Spinal cord (tissue), 10 donors: ENCODE data around the gene CREG1. TPM values are rescaled to one million over a fixed set of nuclear protein-coding genes. Genes with fewer than 3 reads are reported as not detected.

ENCODE experiments used
- DNase-seq, 6 donors: peaks; one replicate each; pipeline versions ENCODE4 v3.0.0 to v3.0.0-alpha.2; 2013 to 2015; ENCODE audit warnings: low spot score in 6 of 6, low read depth in 4 of 6
- H3K27ac ChIP-seq: one replicate; pipeline ENCODE4 v1.5.1; 2013; ENCODE audit warnings: low read depth, low read length, control low read depth
- H3K27me3 ChIP-seq: one replicate; pipeline ENCODE4 v1.6.1; 2013; ENCODE audit warnings: low read length; ENCODE audit not compliant: control insufficient read depth, insufficient read depth
- H3K36me3 ChIP-seq: one replicate; pipeline ENCODE4 v1.6.1; 2013; ENCODE audit warnings: low read length; ENCODE audit not compliant: control insufficient read depth, insufficient read depth
- H3K4me1 ChIP-seq: one replicate; pipeline ENCODE4 v1.6.1; 2013; ENCODE audit warnings: low read length; ENCODE audit not compliant: control insufficient read depth, insufficient read depth
- H3K4me3 ChIP-seq: one replicate; pipeline ENCODE4 v1.5.1; 2013; ENCODE audit warnings: low read depth, low read length, control low read depth
- H3K9me3 ChIP-seq: one replicate; pipeline ENCODE4 v1.6.1; 2013; ENCODE audit warnings: low read length; ENCODE audit not compliant: control insufficient read depth, insufficient read depth
- WGBS: methylation state at CpG from one replicate; pipeline ENCODE4 v1.1.5; 2013; ENCODE audit warnings: missing lambda C conversion rate; ENCODE audit not compliant: insufficient coverage; 5-methylcytosine and 5-hydroxymethylcytosine counted together
- polyA plus RNA-seq, 2 donors: library from polyadenylated mRNA; unstranded; fragments of 120-200 nt; gene quantifications; one replicate each; pipeline ENCODE4 v1.2.1, GENCODE V29; 2013; ENCODE audit not compliant: insufficient read length in 2 of 2
- total RNA-seq, 2 donors: library from RNA; depleted of rRNA in 1 of 2; stranded (reverse); fragments of 120-200 nt in 1 of 2; fragments of >200 nt in 1 of 2; gene quantifications; one replicate each; pipeline versions ENCODE4 v1.2.3 to v1.2.4, GENCODE V29; 2013 to 2014
- donor health status: healthy.

CREG1 gene
- total and polyA plus RNA-seq, 4 donors: 68.6 to 82.1 (median 73.5) TPM

DNA sequence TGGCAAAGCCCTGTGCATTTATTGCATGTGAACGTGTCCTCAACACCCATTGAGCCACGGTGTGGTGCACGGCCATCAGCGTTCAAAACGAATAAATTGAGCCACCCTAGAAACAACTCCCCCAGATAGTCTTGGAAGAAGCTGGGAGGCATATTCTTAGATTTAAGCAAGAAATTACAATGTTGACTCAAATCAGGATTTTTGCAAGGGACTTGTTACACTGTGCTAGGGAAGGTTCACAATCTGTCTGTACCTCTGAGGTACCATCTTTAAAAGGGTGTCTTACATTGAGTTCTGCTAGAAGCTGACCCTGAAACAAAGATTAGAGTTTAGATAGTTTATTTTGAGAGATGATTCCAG lies 51.4 kb downstream of the CREG1 start:
- WGBS: no CpG with 5 or more reads among the region's 5 CpGs

DNA sequence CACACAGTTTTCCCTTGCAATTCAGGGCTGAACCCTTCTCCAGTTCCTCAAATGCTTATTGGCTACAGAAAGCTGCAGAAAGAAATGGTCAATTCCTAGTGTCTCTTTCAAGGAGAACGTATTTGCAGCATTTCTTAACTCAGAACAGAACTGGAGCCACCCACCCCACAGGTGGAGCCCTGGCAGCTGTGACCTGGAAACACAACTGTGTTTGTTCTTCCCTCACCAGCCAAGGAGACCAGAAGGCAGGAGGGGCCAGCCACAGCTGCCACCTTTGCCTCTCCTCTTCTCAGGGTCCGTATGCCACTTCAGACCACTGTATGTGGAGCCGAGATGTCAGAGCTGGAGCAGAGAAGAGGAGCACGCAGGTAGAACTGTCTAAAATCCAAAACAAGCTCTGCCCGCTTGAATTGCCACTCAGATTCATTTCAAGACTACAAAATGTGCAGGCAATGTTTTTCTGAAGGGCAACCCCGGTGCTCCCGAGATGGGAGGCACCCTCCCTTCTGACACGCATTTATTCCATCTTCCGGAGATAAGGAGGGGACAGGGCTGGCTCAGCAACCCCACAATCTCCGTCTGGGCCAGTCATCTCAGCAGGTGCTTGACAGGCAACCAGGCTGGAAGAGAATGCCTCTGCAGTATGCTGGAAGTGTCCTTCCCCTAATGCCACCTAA lies 51.9 kb downstream of the CREG1 start:
- Histone ChIP-seq H3K27ac (no peak overlapping the region), H3K4me1 (peaks cover 5% of the 10 kb centered on the region), H3K27me3 (no peaks in the 10 kb centered on the region), H3K9me3 (no peaks in the 10 kb centered on the region), H3K4me3 (no peak overlapping the region), H3K36me3 (no peaks in the 10 kb centered on the region)
- DNase-seq: no peak
- 64% methylated on average over 10 of the region's 10 CpGs for WGBS

More for the DNA sequence above, 51.4 kb downstream of the CREG1 start:
- H3K27ac ChIP-seq: no peak overlapping the region
- peaks cover 5% of the 10 kb centered on the region for H3K4me1 ChIP-seq
- H3K36me3 ChIP-seq: no peaks in the 10 kb centered on the region
- no peaks in the 10 kb centered on the region for H3K27me3 ChIP-seq
- H3K9me3 ChIP-seq: no peaks in the 10 kb centered on the region
- no peak overlapping the region for H3K4me3 ChIP-seq
- DNase-seq: no peak

DNA sequence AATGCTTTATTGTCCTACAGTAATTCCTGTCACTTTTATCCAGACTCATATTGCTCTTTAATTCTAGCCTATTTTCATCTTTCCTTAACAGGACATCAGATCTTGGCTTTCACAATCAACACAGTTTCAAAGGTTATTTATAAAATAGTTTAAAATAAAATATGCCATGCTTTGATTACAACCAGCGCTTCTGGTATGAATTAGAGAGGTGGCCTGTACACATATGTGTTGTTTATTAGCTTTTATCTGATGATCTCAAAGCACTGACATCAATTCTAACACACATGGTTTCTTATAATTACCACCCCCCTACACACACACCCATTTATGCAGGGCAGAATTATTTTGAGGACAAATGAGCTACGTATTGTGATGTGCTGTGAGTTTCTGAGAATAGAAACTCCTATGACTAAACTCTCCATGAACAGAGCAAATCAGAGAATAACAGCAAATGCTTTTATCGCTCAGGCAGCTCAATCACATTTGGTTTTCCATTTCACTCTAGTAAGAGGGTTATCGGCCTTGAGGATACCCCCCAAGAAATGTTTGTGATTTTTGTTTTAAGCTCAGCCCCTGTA lies 53.2 kb downstream of the CREG1 start:
- no peak overlapping the region for H3K4me3 ChIP-seq
- no CpG with 5 or more reads among the region's 4 CpGs for WGBS
- no peaks in the 10 kb centered on the region for H3K36me3 ChIP-seq
- peak in 1 of 6 donors; percentile 18 for DNase-seq
- no peaks in the 10 kb centered on the region for H3K27me3 ChIP-seq
- H3K9me3 ChIP-seq: no peaks in the 10 kb centered on the region
- no peak overlapping the region for H3K27ac ChIP-seq
- H3K4me1 ChIP-seq: peaks cover 5% of the 10 kb centered on the region

- Histone ChIP-seq H3K4me1 (peaks cover 5% of the 10 kb centered on the region), H3K27me3 (no peaks in the 10 kb centered on the region), H3K4me3 (no peak overlapping the region), H3K27ac (no peak overlapping the region), H3K36me3 (no peaks in the 10 kb centered on the region), H3K9me3 (no peaks in the 10 kb centered on the region)
- DNase-seq: peak in 2 of 6 donors; percentile 8 to 89
- 57% methylated on average over 1 of the region's 3 CpGs for WGBS
These were observed 53.9 kb downstream of the CREG1 start for GRCh38 chr1:167499664-167500101.

- Histone ChIP-seq H3K4me1 (peaks cover 5% of the 10 kb centered on the region), H3K4me3 (no peak overlapping the region), H3K27me3 (no peaks in the 10 kb centered on the region), H3K27ac (no peak overlapping the region), H3K9me3 (no peaks in the 10 kb centered on the region), H3K36me3 (no peaks in the 10 kb centered on the region)
- DNase-seq: no peak
- 92% methylated on average over 2 of the region's 4 CpGs for WGBS
These were observed 54.5 kb downstream of the CREG1 start for GRCh38 chr1:167499106-167499505.

DNA sequence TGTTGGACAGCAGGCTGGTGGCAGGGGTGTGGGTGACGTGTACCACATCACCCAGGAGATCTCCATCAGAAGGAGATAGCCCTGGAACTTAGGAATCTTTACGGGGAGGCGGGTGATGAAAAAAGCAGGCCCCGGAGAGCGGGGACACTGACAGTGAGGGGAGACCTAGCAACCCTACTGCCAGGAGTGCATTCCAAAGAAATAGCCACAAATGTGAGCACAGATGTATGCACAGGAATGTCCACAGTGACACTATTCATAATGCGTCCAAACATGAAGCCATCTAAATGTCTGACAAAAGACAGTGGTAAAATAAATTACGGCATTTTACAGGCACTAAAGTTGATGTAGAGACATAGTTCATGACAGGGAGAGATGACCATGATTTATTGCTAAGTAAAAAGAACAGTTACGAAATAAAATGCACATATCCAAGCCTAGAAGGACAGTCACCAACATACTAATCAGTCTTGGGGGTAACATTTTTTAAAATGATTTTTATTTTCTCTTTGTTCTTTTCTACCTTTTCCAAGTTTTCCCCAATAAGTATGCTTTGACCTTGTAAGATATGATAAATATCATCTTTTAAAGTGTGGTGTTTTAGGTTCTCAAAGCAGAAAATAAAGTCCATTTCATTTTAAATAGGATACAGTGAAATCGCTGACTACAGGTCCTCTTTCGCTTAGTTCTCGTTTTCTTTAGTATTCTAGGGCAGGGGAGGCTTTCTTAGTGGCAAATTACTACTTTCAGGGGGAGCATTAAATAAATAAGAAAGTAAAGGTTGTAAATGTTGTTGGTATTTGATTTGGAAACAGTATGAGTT lies 56.6 kb downstream of the CREG1 start:
- Histone ChIP-seq H3K4me1 (peaks cover 5% of the 10 kb centered on the region), H3K27me3 (no peaks in the 10 kb centered on the region), H3K9me3 (no peaks in the 10 kb centered on the region), H3K27ac (no peak overlapping the region), H3K4me3 (no peak overlapping the region), H3K36me3 (no peaks in the 10 kb centered on the region)
- 78% methylated on average over 5 of the region's 11 CpGs for WGBS
- DNase-seq: peak in 1 of 6 donors; percentile 25

DNA sequence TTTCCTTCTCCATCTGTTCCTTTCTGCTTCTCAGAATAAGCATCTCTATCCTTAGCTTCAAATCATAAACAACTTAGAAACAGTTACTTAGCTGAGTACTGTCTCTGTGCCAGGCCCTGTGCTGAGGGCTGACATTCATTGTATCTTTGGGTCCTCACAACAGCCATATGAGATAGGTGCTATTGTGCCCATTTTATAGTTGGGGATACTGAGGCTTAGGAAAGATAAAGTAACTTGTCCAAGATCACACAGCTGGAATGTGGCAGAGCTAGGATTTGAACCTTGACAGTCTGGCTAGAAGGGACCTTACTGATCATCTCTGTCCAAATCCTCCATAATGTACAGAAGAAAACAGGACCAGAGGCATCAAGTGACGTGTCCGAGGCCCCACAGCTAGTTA lies 60.2 kb downstream of the CREG1 start:
- DNase-seq: no peak
- Histone ChIP-seq H3K27ac (no peak overlapping the region), H3K4me3 (no peak overlapping the region), H3K27me3 (no peaks in the 10 kb centered on the region), H3K9me3 (no peaks in the 10 kb centered on the region), H3K36me3 (no peaks in the 10 kb centered on the region), H3K4me1 (peaks cover 11% of the 10 kb centered on the region)
- WGBS: no CpG with 5 or more reads among the region's 2 CpGs

DNA sequence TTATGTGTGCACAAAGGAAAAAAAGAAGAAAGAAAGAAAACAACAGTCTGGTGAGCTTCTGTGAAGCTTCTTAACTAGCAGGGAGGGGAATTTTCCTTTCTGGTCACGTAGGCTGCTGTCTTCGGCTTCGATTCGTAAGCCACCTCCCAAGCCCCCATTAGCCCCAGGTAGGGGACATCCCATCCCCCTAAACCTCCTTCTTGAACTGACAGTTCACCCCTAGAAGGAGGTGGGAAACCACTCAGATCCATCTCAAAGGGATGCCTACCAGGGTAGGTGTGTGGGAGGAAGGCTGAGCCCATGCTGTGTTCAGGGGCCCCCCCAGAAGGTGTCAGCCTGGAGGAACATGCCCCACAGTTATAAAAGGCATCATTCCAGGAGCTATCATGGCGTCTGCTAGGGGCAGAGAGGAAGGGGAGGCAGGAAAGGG lies 61.1 kb downstream of the CREG1 start:
- 20% methylated on average over 3 of the region's 5 CpGs for WGBS

DNA sequence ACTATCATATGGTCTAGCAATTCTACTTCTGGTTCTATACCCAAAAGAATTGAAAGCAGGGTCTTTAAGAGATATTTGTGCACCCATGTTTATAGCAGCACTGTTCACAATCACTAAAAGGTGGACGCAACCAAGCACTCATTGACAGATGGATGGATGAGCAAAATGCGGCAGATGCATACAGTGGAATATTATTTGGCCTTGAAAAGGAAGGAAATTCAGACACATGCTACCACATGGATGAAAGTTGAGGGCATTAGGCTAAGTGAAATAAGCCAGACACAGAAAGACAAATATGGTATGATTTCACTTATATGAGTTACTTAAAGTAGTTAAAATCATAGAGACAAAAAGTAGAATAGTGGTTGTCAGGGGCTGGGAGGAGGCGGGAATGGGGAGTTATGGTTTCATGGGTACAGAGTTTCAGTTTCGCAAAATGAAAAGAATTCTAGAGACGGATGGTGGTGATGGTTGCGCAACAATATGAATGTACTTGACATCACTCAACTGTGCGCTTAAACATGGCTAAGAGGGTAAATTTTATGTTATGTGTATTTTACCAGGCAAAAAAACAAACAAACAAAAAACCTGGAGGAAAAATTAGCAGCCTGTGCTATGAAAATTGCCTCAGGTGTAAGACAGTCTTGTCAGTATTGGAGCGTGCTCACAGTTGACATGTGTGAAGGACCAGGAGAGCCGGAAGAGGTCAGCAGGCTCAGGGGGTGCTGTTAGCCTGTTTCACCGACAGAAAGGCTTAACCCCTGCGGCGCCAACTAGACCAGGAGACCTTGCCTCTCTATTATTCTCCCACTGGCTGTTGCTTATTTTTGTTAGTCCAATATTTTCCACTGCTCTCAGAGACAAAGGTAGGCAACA lies 61.7 kb downstream of the CREG1 start:
- Histone ChIP-seq H3K4me1 (peaks cover 11% of the 10 kb centered on the region), H3K27ac (no peak overlapping the region), H3K4me3 (no peak overlapping the region), H3K36me3 (no peaks in the 10 kb centered on the region), H3K9me3 (no peaks in the 10 kb centered on the region), H3K27me3 (no peaks in the 10 kb centered on the region)
- WGBS: 92% methylated on average over 5 of the region's 12 CpGs
- DNase-seq: no peak

More for the DNA sequence above, 61.1 kb downstream of the CREG1 start:
- Histone ChIP-seq H3K4me3 (no peak overlapping the region), H3K4me1 (peaks cover 11% of the 10 kb centered on the region), H3K27ac (no peak overlapping the region), H3K9me3 (no peaks in the 10 kb centered on the region), H3K27me3 (no peaks in the 10 kb centered on the region), H3K36me3 (no peaks in the 10 kb centered on the region)
- DNase-seq: peak in 1 of 6 donors; percentile 34
